Peyer's patch (tissue), 4 donors: ENCODE data around the gene RIPPLY3. TPM values are rescaled to one million over a fixed set of nuclear protein-coding genes. Genes with fewer than 3 reads are reported as not detected.

ENCODE experiments used
- DNase-seq, 3 donors: peaks; one replicate each; pipeline ENCODE4 v3.0.0-alpha.2; 2017 to 2019
- H3K27ac ChIP-seq, 4 donors: fragments of 200-600 bp; sonication (generic); one replicate each; pipeline ENCODE4 v1.5.1; 2016 to 2019
- H3K27me3 ChIP-seq, 2 donors: fragments of 200-600 bp; sonication (generic); one replicate each; pipeline ENCODE4 v1.5.1; 2019
- H3K36me3 ChIP-seq, 3 donors: fragments of 200-600 bp; sonication (generic); one replicate each; pipeline ENCODE4 v1.5.1; 2016 to 2019
- H3K4me1 ChIP-seq, 4 donors: fragments of 200-600 bp; sonication (generic); one replicate each; pipeline ENCODE4 v1.5.1; 2016 to 2019
- H3K4me3 ChIP-seq, 4 donors: fragments of 200-600 bp; sonication (generic); 1 replicate in 3 of 4; 2 replicates in 1 of 4; pipeline ENCODE4 v1.5.1; 2016 to 2019; ENCODE audit warnings: mild to moderate bottlenecking in 1 of 4
- H3K9me3 ChIP-seq, 4 donors: fragments of 200-600 bp; sonication (generic); one replicate each; pipeline ENCODE4 v1.5.1; 2016 to 2019; ENCODE audit warnings: mild to moderate bottlenecking in 1 of 4
- CTCF ChIP-seq, 6 experiments: fragments of 450-650 bp in 4 of 6; fragments of 200-600 bp in 2 of 6; sonication (generic) in 1 of 6; IDR thresholded peaks; one replicate each; pipeline ENCODE4 v1.5.1; 2017 to 2019; ENCODE audit warnings: antibody characterized with exemption in 6 of 6, mild to moderate bottlenecking in 3 of 6, moderate library complexity in 1 of 6
- POLR2A ChIP-seq, 2 donors: fragments of 450-650 bp; IDR thresholded peaks; one replicate each; pipeline ENCODE4 v1.5.1; 2017; ENCODE audit warnings: antibody characterized with exemption in 2 of 2, mild to moderate bottlenecking in 2 of 2, moderate library complexity in 2 of 2
- total RNA-seq, 4 donors: library from RNA; depleted of rRNA; stranded (reverse); fragments of >200 nt; gene quantifications; one replicate each; pipeline ENCODE4 v1.1.0, GENCODE V29; 2016

RIPPLY3 gene
- total RNA-seq, 4 donors from 2014 or later, result 0.54 to 3.3 TPM; not detected in 2

GRCh38 chr21:36966821-36967768, 39.4 kb upstream of the RIPPLY3 start:
- no peak for TF ChIP-seq POLR2A (IDR thresholded peaks at IDR 0.05)
- no peak for TF ChIP-seq CTCF (IDR thresholded peaks at IDR 0.05)
- Histone ChIP-seq H3K27me3 (no peaks in the 10 kb centered on the region), H3K4me1 (peaks cover 0 to 10% (median 0%) of the 10 kb centered on the region in 4 donors), H3K27ac (peak overlapping the region; percentile 75 to 95 (median 80)), H3K36me3 (no peaks in the 10 kb centered on the region), H3K4me3 (peak overlapping the region; percentile 52 to 97 (median 81)), H3K9me3 (no peaks in the 10 kb centered on the region)
- peak in 1 of 3 donors; percentile 33 for DNase-seq

GRCh38 chr21:36968414-36968813, 38.1 kb upstream of the RIPPLY3 start:
- no peaks in the 10 kb centered on the region for H3K36me3 ChIP-seq
- no peak for DNase-seq
- no peaks in the 10 kb centered on the region for H3K9me3 ChIP-seq

GRCh38 chr21:36968976-36969375, 37.5 kb upstream of the RIPPLY3 start:
- DNase-seq, result no peak
- Histone ChIP-seq H3K36me3 (no peaks in the 10 kb centered on the region), H3K27me3 (no peaks in the 10 kb centered on the region), H3K27ac (no peak overlapping the region), H3K4me1 (peaks cover 0 to 10% (median 0%) of the 10 kb centered on the region in 4 donors), H3K9me3 (no peaks in the 10 kb centered on the region), H3K4me3 (no peak overlapping the region)
- TF ChIP-seq POLR2A (IDR thresholded peaks at IDR 0.05) (no peak), CTCF (IDR thresholded peaks at IDR 0.05) (no peak)

More at GRCh38 chr21:36968414-36968813, 38.1 kb upstream of the RIPPLY3 start:
- Histone ChIP-seq H3K27me3 (no peaks in the 10 kb centered on the region), H3K4me3 (no peak overlapping the region), H3K27ac (no peak overlapping the region), H3K4me1 (peaks cover 0 to 10% (median 0%) of the 10 kb centered on the region in 4 donors)
- TF ChIP-seq POLR2A (IDR thresholded peaks at IDR 0.05), result no peak
- no peak for TF ChIP-seq CTCF (IDR thresholded peaks at IDR 0.05)

- Histone ChIP-seq H3K36me3 (no peaks in the 10 kb centered on the region), H3K27ac (no peak overlapping the region), H3K9me3 (no peaks in the 10 kb centered on the region), H3K27me3 (no peaks in the 10 kb centered on the region), H3K4me1 (peaks cover 0 to 4% (median 1%) of the 10 kb centered on the region in 4 donors), H3K4me3 (no peak overlapping the region)
- TF ChIP-seq CTCF (IDR thresholded peaks at IDR 0.05) (no peak), POLR2A (IDR thresholded peaks at IDR 0.05) (no peak)
- DNase-seq, result no peak
These were observed 32.3 kb upstream of the RIPPLY3 start for GRCh38 chr21:36973986-36974850.

- no peak for DNase-seq
- Histone ChIP-seq H3K4me3 (no peak overlapping the region), H3K27ac (no peak overlapping the region), H3K27me3 (no peaks in the 10 kb centered on the region), H3K36me3 (no peaks in the 10 kb centered on the region), H3K4me1 (peaks cover 0 to 4% (median 1%) of the 10 kb centered on the region in 4 donors), H3K9me3 (no peaks in the 10 kb centered on the region)
- no peak for TF ChIP-seq POLR2A (IDR thresholded peaks at IDR 0.05)
- TF ChIP-seq CTCF (IDR thresholded peaks at IDR 0.05), result no peak
These were observed 31.7 kb upstream of the RIPPLY3 start for GRCh38 chr21:36974851-36975192.
